Colonic mucosa (tissue), 4 donors: ENCODE measurements around the gene CCDC88C. TPM values are rescaled to one million over a fixed set of nuclear protein-coding genes. Genes with fewer than 3 reads are reported as not detected.

Experiments
- DNase-seq: peaks from one replicate; pipeline ENCODE4 v3.0.0-alpha.2; 2020
- H3K27ac ChIP-seq: fragments of 200-600 bp; one replicate; pipeline ENCODE4 v1.8.0; 2021
- H3K27me3 ChIP-seq: fragments of 200-600 bp; one replicate; pipeline ENCODE4 v1.8.0; 2021
- H3K36me3 ChIP-seq: fragments of 200-600 bp; one replicate; pipeline ENCODE4 v1.8.0; 2021
- H3K4me1 ChIP-seq: fragments of 200-600 bp; one replicate; pipeline ENCODE4 v1.8.0; 2021; ENCODE audit warnings: mild to moderate bottlenecking
- H3K4me3 ChIP-seq: fragments of 200-600 bp; one replicate; pipeline ENCODE4 v1.8.0; 2021
- H3K9ac ChIP-seq, 2 donors: one replicate each; pipeline ENCODE4 v1.7.0; 2013; ENCODE audit warnings: control low read depth in 2 of 2, low read depth in 2 of 2, low read length in 2 of 2
- H3K9me3 ChIP-seq: fragments of 200-600 bp; one replicate; pipeline ENCODE4 v1.8.0; 2021
- intact Hi-C: fragments of 100-400 bp; cut with DNase I; formaldehyde crosslinking; loops from one replicate; pipeline ENCODE4 v1.14.1; 2022
- total RNA-seq, 2 donors: library from RNA; stranded (reverse); fragmentation: NEBNext Ultra II Directional in 1 of 2; extraction: Animal tissue kit (Norgen Biotek cat#: 25700) in 1 of 2; gene quantifications; one replicate each; pipeline ENCODE4 v1.2.1, GENCODE V29; 2021
- TF ChIP-seq, protein P1 (sequence below): fragments of 200-600 bp; IDR thresholded peaks from one replicate; pipeline ENCODE4 v1.8.0; 2022; ENCODE audit warnings: antibody characterized with exemption, mild to moderate bottlenecking
- donor health status: healthy.
- donor health status: DM: no; HTN: no; CAD: no.
- donor health status: DM: no; HTN: no; CAD: no.

The CCDC88C gene
- total RNA-seq, 2 donors from 2014 or later = 45.6 to 48.0 TPM

DNA sequence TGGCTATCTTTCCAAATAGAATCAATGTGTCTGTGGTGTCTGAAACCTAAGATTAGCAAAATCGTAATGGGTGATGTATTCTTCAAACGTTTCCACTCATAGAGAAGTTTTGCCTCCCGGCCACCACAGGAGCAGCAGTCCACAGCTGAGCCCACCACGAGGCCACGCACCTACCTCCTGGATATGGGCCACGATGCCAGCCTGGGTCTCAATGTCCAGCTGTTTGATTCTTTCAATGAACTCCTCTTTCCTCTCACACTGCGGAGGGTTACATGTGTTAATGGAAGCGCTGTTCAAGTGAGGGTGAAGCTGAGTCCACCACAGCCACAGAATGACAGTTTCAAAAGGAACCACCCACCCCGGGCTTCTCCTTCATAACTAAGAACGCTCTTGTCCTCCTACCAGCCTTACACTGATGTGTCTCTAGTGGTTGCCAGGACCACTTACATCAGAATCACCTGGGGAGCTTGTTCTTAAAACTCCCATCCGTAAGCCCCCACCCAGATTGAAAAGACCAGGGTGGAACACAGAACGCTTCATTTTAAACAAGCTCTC is 75.3 kb downstream of the CCDC88C start:
- peaks cover 9% of the 10 kb centered on the region for H3K36me3 ChIP-seq
- DNase-seq = no peak
- intact Hi-C loops = no loop called here
- H3K4me1 ChIP-seq = no peaks in the 10 kb centered on the region
- TF ChIP-seq, protein P1, sequence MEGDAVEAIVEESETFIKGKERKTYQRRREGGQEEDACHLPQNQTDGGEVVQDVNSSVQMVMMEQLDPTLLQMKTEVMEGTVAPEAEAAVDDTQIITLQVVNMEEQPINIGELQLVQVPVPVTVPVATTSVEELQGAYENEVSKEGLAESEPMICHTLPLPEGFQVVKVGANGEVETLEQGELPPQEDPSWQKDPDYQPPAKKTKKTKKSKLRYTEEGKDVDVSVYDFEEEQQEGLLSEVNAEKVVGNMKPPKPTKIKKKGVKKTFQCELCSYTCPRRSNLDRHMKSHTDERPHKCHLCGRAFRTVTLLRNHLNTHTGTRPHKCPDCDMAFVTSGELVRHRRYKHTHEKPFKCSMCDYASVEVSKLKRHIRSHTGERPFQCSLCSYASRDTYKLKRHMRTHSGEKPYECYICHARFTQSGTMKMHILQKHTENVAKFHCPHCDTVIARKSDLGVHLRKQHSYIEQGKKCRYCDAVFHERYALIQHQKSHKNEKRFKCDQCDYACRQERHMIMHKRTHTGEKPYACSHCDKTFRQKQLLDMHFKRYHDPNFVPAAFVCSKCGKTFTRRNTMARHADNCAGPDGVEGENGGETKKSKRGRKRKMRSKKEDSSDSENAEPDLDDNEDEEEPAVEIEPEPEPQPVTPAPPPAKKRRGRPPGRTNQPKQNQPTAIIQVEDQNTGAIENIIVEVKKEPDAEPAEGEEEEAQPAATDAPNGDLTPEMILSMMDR = no peak
- no peak overlapping the region for H3K9ac ChIP-seq
- no peaks in the 10 kb centered on the region for H3K27me3 ChIP-seq
- H3K4me3 ChIP-seq = no peak overlapping the region
- no peak overlapping the region for H3K27ac ChIP-seq
- no peaks in the 10 kb centered on the region for H3K9me3 ChIP-seq

DNA sequence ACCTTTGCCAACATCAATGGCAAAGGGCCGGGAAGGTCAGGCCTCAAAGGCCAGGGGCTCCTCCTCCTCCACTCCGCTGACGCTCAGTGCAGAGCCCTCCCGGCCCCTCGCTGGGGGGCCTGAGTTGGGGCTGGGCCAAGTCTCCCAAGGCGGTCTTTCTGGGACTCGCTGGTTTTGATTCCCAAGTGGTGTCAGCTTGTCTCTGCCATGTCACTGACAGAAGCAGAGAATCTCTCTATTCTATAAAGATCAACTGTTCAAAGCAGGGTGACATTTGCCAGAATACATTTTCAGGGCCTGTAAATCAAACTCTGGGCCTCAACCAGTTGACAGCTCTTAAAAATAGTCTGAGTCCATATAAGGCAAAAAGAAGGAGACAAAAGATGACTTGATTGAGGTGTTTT is 75.9 kb downstream of the CCDC88C start:
- H3K27ac ChIP-seq = no peak overlapping the region
- H3K9ac ChIP-seq = no peak overlapping the region
- H3K36me3 ChIP-seq = peaks cover 10% of the 10 kb centered on the region
- no peaks in the 10 kb centered on the region for H3K9me3 ChIP-seq
- no peak overlapping the region for H3K4me3 ChIP-seq
- no peak for DNase-seq
- no peaks in the 10 kb centered on the region for H3K27me3 ChIP-seq
- intact Hi-C loops = no loop called here
- TF ChIP-seq, protein P1 = no peak
- no peaks in the 10 kb centered on the region for H3K4me1 ChIP-seq

DNA sequence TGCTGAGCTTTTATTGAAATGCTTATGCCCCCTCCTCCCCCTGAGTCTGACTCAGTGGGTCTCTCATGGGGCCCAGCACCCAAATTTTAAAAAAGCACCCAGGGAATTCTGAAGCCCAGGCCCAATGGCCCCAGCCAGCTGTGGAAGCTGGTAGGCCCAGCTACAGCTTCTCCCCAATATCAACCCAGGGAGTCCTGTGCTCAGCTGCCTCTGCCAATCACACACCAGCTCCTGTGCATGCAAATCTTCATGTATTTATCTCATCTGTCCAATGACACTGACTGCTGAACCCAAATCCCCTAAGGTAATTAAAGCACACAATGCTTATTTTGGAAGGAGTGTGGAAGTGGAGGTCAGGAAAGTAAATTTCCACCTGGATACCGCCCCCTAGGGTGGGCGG is 76.3 kb downstream of the CCDC88C start:
- Histone ChIP-seq H3K36me3 (peaks cover 10% of the 10 kb centered on the region), H3K4me3 (no peak overlapping the region), H3K27ac (no peak overlapping the region), H3K9ac (no peak overlapping the region), H3K4me1 (no peaks in the 10 kb centered on the region), H3K9me3 (no peaks in the 10 kb centered on the region), H3K27me3 (no peaks in the 10 kb centered on the region)
- TF ChIP-seq, protein P1 = no peak
- intact Hi-C loops = no loop called here
- no peak for DNase-seq

DNA sequence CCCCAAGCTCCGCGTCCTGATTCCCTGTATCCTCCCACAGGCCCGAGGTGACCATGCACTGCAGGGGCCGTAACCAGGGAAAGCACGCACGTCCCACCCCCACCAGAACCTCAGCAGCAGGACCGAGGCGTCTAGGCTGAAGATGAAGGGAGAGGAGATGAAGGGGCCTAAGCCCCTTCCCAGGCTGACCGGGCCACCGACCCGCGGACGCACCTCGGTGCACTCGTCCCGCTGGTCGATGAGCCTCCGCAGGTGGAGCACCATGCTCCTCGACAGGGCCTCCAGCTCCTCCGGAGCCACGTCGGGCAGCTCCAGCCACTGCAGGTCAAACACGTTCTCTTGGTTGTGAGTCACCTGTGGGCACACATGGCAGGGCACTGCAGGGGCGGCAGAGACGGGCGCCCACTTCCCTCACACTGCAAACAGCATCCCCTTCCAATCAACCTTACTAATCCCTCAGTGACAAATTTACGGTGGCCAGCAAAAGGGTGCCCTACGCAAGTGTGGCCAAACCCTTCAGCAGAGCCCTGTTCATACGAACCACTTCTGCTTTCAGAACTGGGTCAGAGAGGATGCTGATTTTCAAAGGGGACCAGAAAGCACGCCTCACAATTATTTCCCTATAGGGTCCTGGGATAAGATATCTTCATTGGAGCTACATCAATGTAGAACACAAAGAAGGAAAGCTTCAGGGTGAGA is 77.8 kb downstream of the CCDC88C start:
- no peak overlapping the region for H3K27ac ChIP-seq
- peaks cover 10% of the 10 kb centered on the region for H3K36me3 ChIP-seq
- H3K4me3 ChIP-seq = no peak overlapping the region
- intact Hi-C loops = no loop called here
- no peaks in the 10 kb centered on the region for H3K4me1 ChIP-seq
- TF ChIP-seq, protein P1 = no peak
- no peaks in the 10 kb centered on the region for H3K9me3 ChIP-seq
- no peak overlapping the region for H3K9ac ChIP-seq
- H3K27me3 ChIP-seq = no peaks in the 10 kb centered on the region
- DNase-seq = no peak

DNA sequence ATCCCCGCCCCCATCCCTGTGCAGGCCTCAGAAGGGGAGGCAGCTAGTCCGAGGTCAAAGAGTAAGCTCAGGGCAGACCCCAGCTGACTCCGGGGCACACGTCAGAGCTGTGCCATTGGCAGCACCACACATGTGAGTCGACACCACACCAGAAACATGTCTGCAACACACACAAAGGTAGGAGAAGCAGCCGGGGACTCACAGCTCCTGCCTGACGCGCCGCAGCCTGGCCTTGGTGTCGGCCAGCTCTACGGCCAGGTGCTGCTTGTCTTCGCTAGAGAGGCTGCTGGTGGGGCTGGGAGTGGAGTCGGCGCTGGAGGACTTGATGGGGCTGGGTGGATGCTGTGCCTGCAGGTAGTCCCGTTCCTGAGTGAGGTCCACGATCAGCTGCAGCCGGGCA is 78.5 kb downstream of the CCDC88C start:
- Histone ChIP-seq H3K9me3 (no peaks in the 10 kb centered on the region), H3K27ac (no peak overlapping the region), H3K27me3 (no peaks in the 10 kb centered on the region), H3K4me1 (no peaks in the 10 kb centered on the region), H3K9ac (no peak overlapping the region), H3K4me3 (no peak overlapping the region), H3K36me3 (peaks cover 10% of the 10 kb centered on the region)
- intact Hi-C loops = no loop called here
- TF ChIP-seq, protein P1 = no peak
- DNase-seq = no peak
